Measurements from ENCODE around the gene RUNDC3A. TPM values are rescaled to one million over a fixed set of nuclear protein-coding genes. Genes with fewer than 3 reads are reported as not detected.

The RUNDC3A gene
- total RNA-seq: under 0.01 TPM in 1 of 2 replicates, not detected in the other

DNA sequence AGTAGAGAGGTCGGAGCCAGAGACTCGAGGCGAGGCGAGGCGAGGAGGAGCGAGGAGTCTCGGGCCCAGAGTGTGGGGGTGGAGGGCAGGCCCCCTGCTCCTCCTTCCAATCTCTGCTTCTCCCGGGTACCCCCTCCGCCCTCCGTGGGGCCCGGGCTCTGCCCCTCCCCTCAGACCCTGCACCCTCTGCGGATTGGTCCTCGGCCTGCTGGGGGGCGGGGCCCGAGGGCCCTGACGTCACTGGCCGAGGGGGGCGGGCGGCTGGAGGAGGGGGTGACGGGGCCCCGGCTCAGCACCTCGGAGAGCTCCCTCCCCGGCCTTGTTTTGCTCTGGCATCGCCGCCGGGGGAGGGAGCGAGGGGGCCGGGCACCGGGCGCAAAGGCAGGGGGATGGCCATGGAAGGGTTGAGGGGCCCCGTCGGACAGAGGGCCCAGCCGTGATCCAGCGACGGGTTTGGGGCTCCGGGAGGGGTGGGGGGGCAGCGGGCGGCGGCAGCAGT is at the start of gene RUNDC3A:
TSS of gene RUNDC3A (plus strand) at position 282 of the 499 bp plus-strand sequence. CDS start 232 bp downstream, outside the sequence.

GRCh38 chr17:44267818-44268490 is 40.4 kb upstream of the RUNDC3A start, which contains the start of gene SLC4A1:
SLC4A1 (minus strand) TSS chr17:44268135; CDS start chr17:44262866, 5,269 bp downstream.

DNA sequence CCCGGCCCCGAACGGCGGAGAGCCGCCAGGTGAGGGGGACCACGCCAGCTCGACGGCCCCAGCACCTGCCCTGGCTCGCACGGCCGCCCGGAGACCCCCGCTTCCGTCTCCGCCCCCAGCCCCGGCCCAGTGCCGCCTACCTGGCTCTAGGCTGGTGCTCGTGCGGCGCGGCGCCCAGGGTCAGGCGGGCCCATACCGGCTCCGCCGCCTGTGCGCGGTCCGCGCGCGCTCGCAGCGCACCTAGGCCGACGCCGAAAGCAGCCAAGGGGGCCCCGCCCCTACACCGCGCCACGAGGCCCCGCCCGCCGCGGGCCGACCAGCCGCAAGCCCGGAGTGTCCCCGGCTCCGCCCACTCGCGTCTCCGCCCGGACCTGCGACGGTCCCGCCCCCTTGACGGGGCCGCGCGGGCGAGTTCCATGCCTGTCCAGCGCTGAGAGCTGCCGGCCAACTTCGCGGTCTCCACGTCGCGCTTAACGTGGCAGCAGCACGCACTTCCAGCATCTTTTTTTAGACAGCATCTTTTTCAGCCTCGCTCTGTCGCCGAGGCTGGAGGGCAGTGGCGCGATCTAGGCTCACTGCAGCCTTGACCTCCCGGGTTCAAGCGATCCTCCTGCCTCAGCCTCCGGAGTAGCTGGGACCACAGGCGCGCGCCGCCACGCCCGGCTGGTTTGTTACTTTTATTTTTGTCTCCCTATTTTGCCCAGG is 16.3 kb downstream of the RUNDC3A start, which contains the start of gene SLC25A39:
TSS of gene SLC25A39 (minus strand) at position 253 of the 705 bp plus-strand sequence. CDS start 1,261 bp downstream, outside the sequence.

DNA sequence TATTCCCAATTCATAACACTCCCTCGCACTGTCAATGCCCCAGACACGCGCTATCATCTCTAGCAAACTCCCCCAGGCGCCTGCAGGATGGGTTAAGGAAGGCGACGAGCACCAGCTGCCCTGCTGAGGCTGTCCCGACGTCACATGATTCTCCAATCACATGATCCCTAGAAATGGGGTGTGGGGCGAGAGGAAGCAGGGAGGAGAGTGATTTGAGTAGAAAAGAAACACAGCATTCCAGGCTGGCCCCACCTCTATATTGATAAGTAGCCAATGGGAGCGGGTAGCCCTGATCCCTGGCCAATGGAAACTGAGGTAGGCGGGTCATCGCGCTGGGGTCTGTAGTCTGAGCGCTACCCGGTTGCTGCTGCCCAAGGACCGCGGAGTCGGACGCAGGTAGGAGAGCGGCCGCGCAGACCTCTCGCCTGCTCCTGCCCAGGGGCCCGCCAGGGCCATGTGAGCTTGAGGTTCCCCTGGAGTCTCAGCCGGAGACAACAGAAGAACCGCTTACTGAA is 36.6 kb downstream of the RUNDC3A start, which contains the start of gene GRN:
TSS of gene GRN (plus strand) at position 364 of the 515 bp plus-strand sequence. CDS start 3,863 bp downstream, outside the sequence.

DNA sequence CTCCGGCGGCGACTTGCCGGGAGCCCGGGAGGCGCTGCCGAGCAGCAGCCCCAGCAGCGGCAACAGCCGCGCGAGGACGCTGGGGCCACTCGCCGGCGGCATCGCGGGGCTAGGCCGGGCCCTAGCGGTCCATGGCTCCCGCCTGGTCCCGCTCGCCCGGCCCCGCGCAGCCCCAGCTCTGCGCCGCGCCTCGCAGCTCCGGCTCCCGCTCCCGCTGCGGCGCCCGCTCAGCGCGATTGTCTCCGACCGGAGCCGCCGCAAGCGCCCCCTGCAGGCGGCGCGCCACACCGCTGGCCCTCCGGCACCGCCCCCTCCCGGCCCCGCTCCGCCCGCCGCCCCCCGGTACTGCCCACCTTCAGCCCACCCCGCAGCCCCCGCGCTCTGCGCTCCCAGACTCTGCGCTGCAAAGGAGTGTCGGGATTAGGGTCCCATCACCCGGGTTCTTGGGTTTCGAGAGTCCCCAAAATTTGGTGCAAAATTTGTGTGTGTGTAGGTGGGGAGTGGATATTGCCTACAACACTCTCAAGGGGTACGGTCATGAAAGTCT is 55.3 kb downstream of the RUNDC3A start, which contains the start of gene FAM171A2:
TSS of gene FAM171A2 (minus strand) at position 241 of the 547 bp plus-strand sequence. CDS start at position 102, 139 bp downstream.

Small RNA genes within 50 kb of the gene (small RNA-seq; reads per million reads assigned to genes)
- gene RF00012 (not detected), gene RN7SL507P (not detected), gene RNU6-453P (not detected)

Other genes starting within 250 kb of the RUNDC3A start
- gene LSM12, start 241.9 kb upstream of the RUNDC3A start, total RNA-seq: 84.9 and 93.8 TPM in 2 replicates
- 39.9 and 42.6 TPM in 2 replicates for gene G6PC3, start 237.9 kb upstream of the RUNDC3A start, total RNA-seq
- 47.4 and 53.4 TPM in 2 replicates for gene HDAC5, start 185.0 kb upstream of the RUNDC3A start, total RNA-seq
- 5.5 and 8.4 TPM in 2 replicates for gene HROB, start 166.7 kb upstream of the RUNDC3A start, total RNA-seq
- gene ASB16, start 137.9 kb upstream of the RUNDC3A start, total RNA-seq: under 0.01 TPM in 1 of 2 replicates, not detected in the other
- gene TMUB2, start 121.6 kb upstream of the RUNDC3A start, total RNA-seq: 18.6 and 19.1 TPM in 2 replicates
- gene ATXN7L3, start 108.7 kb upstream of the RUNDC3A start, total RNA-seq: 22.0 and 39.5 TPM in 2 replicates
- 47.0 and 59.2 TPM in 2 replicates for gene UBTF, start 88.9 kb upstream of the RUNDC3A start, total RNA-seq
- gene SLC4A1, start 40.5 kb upstream of the RUNDC3A start, total RNA-seq: not detected in 2 replicates
- 80.5 and 86.8 TPM in 2 replicates for gene SLC25A39, start 16.2 kb downstream of the RUNDC3A start, total RNA-seq
- 180 and 246 TPM in 2 replicates for gene GRN, start 36.7 kb downstream of the RUNDC3A start, total RNA-seq
- 0.73 and 0.98 TPM in 2 replicates for gene FAM171A2, start 55.3 kb downstream of the RUNDC3A start, total RNA-seq
- gene ITGA2B, start 81.0 kb downstream of the RUNDC3A start, total RNA-seq: under 0.01 TPM in 1 of 2 replicates, not detected in the other
- gene GPATCH8, start 194.8 kb downstream of the RUNDC3A start, total RNA-seq: 16.9 and 23.3 TPM in 2 replicates
- 2.9 and 3.7 TPM in 2 replicates for gene FZD2, start 248.9 kb downstream of the RUNDC3A start, total RNA-seq